GM12892 (cell line): ENCODE results near the gene SAMSN1.

Experiments used
- POLR2A ChIP-seq: IDR thresholded peaks from 2 replicates; pipeline ENCODE4 v1.6.1; 2011; ENCODE audit warnings: low read depth, low read length, control low read depth
- POLR2AphosphoS5 ChIP-seq: IDR thresholded peaks from 2 replicates; pipeline ENCODE4 v1.6.1; 2011; ENCODE audit warnings: low read depth, low read length, control low read depth
- TAF1 ChIP-seq: IDR thresholded peaks from 2 replicates; pipeline ENCODE4 v1.6.1; 2011; ENCODE audit warnings: low read depth, mild to moderate bottlenecking, control low read depth, low read length, borderline replicate concordance

DNA sequence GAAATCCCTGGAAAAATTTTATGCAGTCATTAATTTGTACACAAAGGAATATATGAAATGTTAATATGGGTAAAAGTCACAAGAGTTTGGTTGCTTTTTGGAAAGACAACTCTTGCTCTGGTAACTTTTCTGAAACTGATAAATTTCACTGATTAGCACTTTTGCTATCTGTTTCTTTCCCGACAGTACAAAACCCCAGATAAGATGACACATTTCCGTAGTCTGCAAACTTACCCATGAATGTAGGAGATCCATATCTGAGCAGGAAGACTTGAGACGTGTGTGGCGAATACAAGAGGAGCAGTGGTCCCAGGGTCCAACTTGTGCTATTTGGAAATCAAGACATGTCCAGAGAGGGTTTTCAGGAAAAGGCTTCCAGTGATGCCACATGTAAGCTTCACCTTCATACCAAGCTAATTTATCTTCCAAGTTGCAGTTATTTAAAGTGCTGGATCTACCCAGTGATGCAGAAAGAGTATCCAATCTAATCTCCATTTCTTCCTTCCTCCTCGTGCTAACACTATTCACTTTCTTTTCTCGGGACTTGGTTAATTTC, 35.9 kb upstream of the SAMSN1 start:
- TF ChIP-seq POLR2AphosphoS5: no peak
- no peak for TF ChIP-seq POLR2A
- no peak for TF ChIP-seq TAF1
